DND-41 (cell line): ENCODE results near the gene ARSJ.

Experiments used
- CTCF ChIP-seq: IDR thresholded peaks from 2 replicates; pipeline ENCODE4 v1.5.1; 2012; ENCODE audit warnings: borderline replicate concordance, low read length, moderate library complexity, mild to moderate bottlenecking; ENCODE audit not compliant: poor library complexity, severe bottlenecking; ENCODE audit errors: extremely low read depth
- EZH2 ChIP-seq: IDR thresholded peaks from 3 replicates; pipeline ENCODE4 v1.6.1; 2012; ENCODE audit warnings: borderline replicate concordance, low read depth, mild to moderate bottlenecking, moderate library complexity, low read length, inconsistent platforms; ENCODE audit not compliant: severe bottlenecking

GRCh38 chr4:113884655-113885054, 94.8 kb downstream of the ARSJ start:
- no peak for TF ChIP-seq CTCF
- TF ChIP-seq EZH2, result no peak
